K562 (cell line): ENCODE data around the gene ILK. TPM values are rescaled to one million over a fixed set of nuclear protein-coding genes. Genes with fewer than 3 reads are reported as not detected.

Experiments
- ATAC-seq: fragments of 200-7000 bp; cut with Tn5 transposase; 3 replicates; pipeline ENCODE4 v1.9.1; 2020; ENCODE audit warnings: moderate library complexity
- BruUV-seq: library from RNA; stranded (reverse); fragments of 400-500 nt; replicated peaks from 2 replicates; lab custom pipeline; 2021; lab: Mats Ljungman, UMichigan
- CTCF ChIA-PET: fragments of 300-600 bp; formaldehyde crosslinking; extraction: SDS; loops from one replicate; lab custom pipeline; 2021; ENCODE audit warnings: low intra/inter-chr PET ratio; lab: Yijun Ruan, JAX
- POLR2A ChIA-PET: fragments of 300-600, 350-650 bp; sonication (Branson Sonifier 250); formaldehyde crosslinking; extraction: SDS; loops from one replicate; lab custom pipeline; 2021; ENCODE audit warnings: antibody characterized with exemption, inconsistent platforms; lab: Yijun Ruan, JAX
- DNase-seq, 4 experiments: peaks; one replicate each; pipeline versions ENCODE4 v3.0.0 to v3.0.0-alpha.2; 2011 to 2018; ENCODE audit warnings: low spot score in 3 of 4, mixed read lengths in 3 of 4; ENCODE audit errors: extremely low read depth in 1 of 4
- FAIRE-seq: peaks from 2 replicates; lab custom pipeline; 2011; peaks lifted over from hg19 to GRCh38; lab: Jason Lieb, UNC
- H2AFZ ChIP-seq: 2 replicates; pipeline ENCODE4 v1.6.0; 2011; ENCODE audit warnings: low read depth, low read length, control low read depth, inconsistent platforms
- H3K27ac ChIP-seq: fragments of 200-600 bp; 3 replicates; pipeline ENCODE4 v1.8.0; 2011; ENCODE audit warnings: low read depth, mild to moderate bottlenecking, control low read depth, inconsistent platforms, low read length, moderate library complexity, mixed read lengths; ENCODE audit errors: extremely low read depth
- H3K27me3 ChIP-seq, 2 experiments: fragments of 300-600 bp in 1 of 2; 2 replicates in 1 of 2; 3 replicates in 1 of 2; pipeline versions ENCODE4 v1.6.0 to v1.8.0; 2011; ENCODE audit warnings: inconsistent platforms in 2 of 2, low read length in 2 of 2, mild to moderate bottlenecking in 1 of 2, mixed read lengths in 1 of 2, moderate library complexity in 1 of 2; ENCODE audit not compliant: control insufficient read depth in 2 of 2, insufficient read depth in 2 of 2
- H3K36me3 ChIP-seq: fragments of 300-600 bp; 3 replicates; pipeline ENCODE4 v1.8.0; 2011; ENCODE audit warnings: mild to moderate bottlenecking, low read length, inconsistent platforms; ENCODE audit not compliant: control insufficient read depth, insufficient read depth
- H3K4me1 ChIP-seq, 2 experiments: fragments of 200-600 bp in 1 of 2; replicated peaks in 1 of 2; 2 replicates in 1 of 2; 3 replicates in 1 of 2; pipeline versions ENCODE4 v1.5.1 to v1.8.0; 2011; ENCODE audit warnings: inconsistent platforms in 2 of 2, low read length in 2 of 2, mild to moderate bottlenecking in 1 of 2, mixed read lengths in 1 of 2, moderate library complexity in 1 of 2; ENCODE audit not compliant: control insufficient read depth in 2 of 2, insufficient read depth in 2 of 2
- H3K4me2 ChIP-seq: 2 replicates; pipeline ENCODE4 v1.6.1; 2011; ENCODE audit warnings: low read length, control low read depth, inconsistent platforms, mixed read lengths; ENCODE audit not compliant: insufficient read depth
- H3K4me3 ChIP-seq: fragments of 200-600 bp; sonication (generic), shearing (Covaris generic); 2 replicates; pipeline ENCODE4 v1.5.1; 2016; ENCODE audit warnings: control low read depth, inconsistent platforms
- H3K79me2 ChIP-seq: fragments of 200-600 bp; 3 replicates; pipeline ENCODE4 v1.8.0; 2011; ENCODE audit warnings: low read length, inconsistent platforms; ENCODE audit not compliant: control insufficient read depth, insufficient read depth
- H3K9ac ChIP-seq, 2 experiments: 2 replicates each; pipeline versions ENCODE4 v1.6.0 to v1.6.1; 2011; ENCODE audit warnings: low read depth in 2 of 2, low read length in 2 of 2, control low read depth in 1 of 2, inconsistent platforms in 1 of 2, mild to moderate bottlenecking in 1 of 2, mixed read lengths in 1 of 2; ENCODE audit not compliant: insufficient read depth in 1 of 2
- H3K9me1 ChIP-seq: one replicate; pipeline ENCODE4 v1.6.0; 2011; ENCODE audit warnings: inconsistent platforms, mild to moderate bottlenecking, low read length, moderate library complexity; ENCODE audit not compliant: control insufficient read depth, insufficient read depth
- H3K9me3 ChIP-seq: replicated peaks from 2 replicates; pipeline ENCODE4 v1.5.1; 2011; ENCODE audit warnings: low read depth, low read length, inconsistent platforms; ENCODE audit not compliant: control insufficient read depth, insufficient read depth
- H4K20me1 ChIP-seq: replicated peaks from 2 replicates; pipeline ENCODE4 v1.6.1; 2011; ENCODE audit warnings: low read length, inconsistent platforms, mixed read lengths; ENCODE audit not compliant: control insufficient read depth, insufficient read depth
- CREM ChIP-seq: IDR thresholded peaks from 2 replicates; pipeline ENCODE4 v1.6.1; 2014; ENCODE audit warnings: antibody characterized with exemption, low read depth
- ELF2 ChIP-seq: fragments of 250-450 bp; sonication (Bioruptor Pico); IDR thresholded peaks from 2 replicates; pipeline ENCODE4 v1.5.0; 2021; ENCODE audit warnings: mild to moderate bottlenecking
- HDAC1 ChIP-seq, 2 experiments: fragments of 450-650 bp; IDR thresholded peaks; 2 replicates each; pipeline ENCODE4 v1.6.1; 2016 to 2017; ENCODE audit warnings: inconsistent platforms in 1 of 2, mild to moderate bottlenecking in 1 of 2, moderate library complexity in 1 of 2
- HIVEP1 ChIP-seq: fragments of 250-450 bp; sonication (Bioruptor Pico); IDR thresholded peaks from 2 replicates; pipeline ENCODE4 v1.4.0; 2020; ENCODE audit warnings: mild to moderate bottlenecking
- PML ChIP-seq: IDR thresholded peaks from 2 replicates; pipeline ENCODE4 v1.6.1; 2012; ENCODE audit warnings: low read length, inconsistent platforms
- POLR2AphosphoS2 ChIP-seq: IDR thresholded peaks from 2 replicates; pipeline ENCODE4 v1.6.1; 2012; ENCODE audit warnings: low read length, improper control_type of control experiment
- POLR2B ChIP-seq: fragments of 450-650 bp; IDR thresholded peaks from 2 replicates; pipeline ENCODE4 v1.6.1; 2018; ENCODE audit warnings: low read depth; ENCODE audit not compliant: partially characterized antibody
- PURB ChIP-seq: sonication (generic); formaldehyde crosslinking; IDR thresholded peaks from 2 replicates; pipeline ENCODE4 v1.9.0; 2021; ENCODE audit warnings: low read depth, mild to moderate bottlenecking, missing genetic modification reagents
- SIN3A ChIP-seq, 2 experiments: fragments of 150-350 bp in 1 of 2; IDR thresholded peaks; 2 replicates each; pipeline ENCODE4 v1.6.1; 2011 to 2016; ENCODE audit warnings: borderline replicate concordance in 2 of 2, low read depth in 2 of 2, low read length in 2 of 2, mild to moderate bottlenecking in 2 of 2, moderate library complexity in 2 of 2; ENCODE audit not compliant: control insufficient read depth in 1 of 2
- SMC3 ChIP-seq: conservative IDR thresholded peaks from 2 replicates; pipeline ENCODE4 v1.6.1; 2011; ENCODE audit warnings: low read depth, low read length, improper control_type of control experiment; ENCODE audit not compliant: insufficient read depth
- ZNF511 ChIP-seq: sonication (generic); formaldehyde crosslinking; IDR thresholded peaks from 2 replicates; pipeline ENCODE4 v1.8.0; 2022; ENCODE audit warnings: mild to moderate bottlenecking, missing genetic modification reagents
- whole genome bisulfite sequencing: fragments of 100-300 bp; shearing (Covaris generic); methylation state at CpG from one replicate; pipeline ENCODE4 v1.1.6; 2016; ENCODE audit warnings: low coverage, mixed read lengths; ENCODE audit not compliant: insufficient coverage; ENCODE audit errors: missing lambda C conversion rate; 5-methylcytosine and 5-hydroxymethylcytosine counted together
- in situ Hi-C: fragments of 300-500 bp; cut with MboI; formaldehyde crosslinking; loops from 4 replicates; pipeline ENCODE4 v1.15.0; 2018; ENCODE audit warnings: inconsistent platforms, mixed read lengths
- intact Hi-C: fragments of 100-400 bp; cut with micrococcal nuclease; formaldehyde crosslinking; loops from 2 replicates; pipeline ENCODE4 v1.14.2; 2022
- polyA plus RNA-seq, 8 experiments: library from polyadenylated mRNA; depleted of rRNA in 4 of 8; stranded (reverse) in 5 of 8; unstranded in 3 of 8; fragments of >200 nt; fragmentation: Nextera tagmentation in 2 of 8; fragmentation: Illumina TruSeq in 1 of 8; extraction: Ambion mirVana in 2 of 8; extraction: Trizol in 1 of 8; gene quantifications; 2 replicates each; pipeline versions ENCODE4 v1.2.1 to v1.2.3, GENCODE V29; 2011 to 2014; ENCODE audit warnings: inconsistent platforms in 1 of 8, missing spikeins in 1 of 8
- total RNA-seq, 7 experiments: library from RNA; depleted of rRNA in 6 of 7; stranded (reverse); fragments of >200 nt in 6 of 7; fragmentation: Illumina TruSeq in 2 of 7; extraction: Trizol in 2 of 7; gene quantifications; 2 replicates each; pipeline versions ENCODE4 v1.2.1 to v1.2.3, GENCODE V29; 2011 to 2021; ENCODE audit warnings: low replicate concordance in 1 of 7

ILK gene
- total and polyA plus RNA-seq, 9 of the 15 experiments (the other 6 are each of a cell fraction or from before 2014, with no cell fraction given) = 43.3 to 95.9 (median 58.9) TPM

DNA sequence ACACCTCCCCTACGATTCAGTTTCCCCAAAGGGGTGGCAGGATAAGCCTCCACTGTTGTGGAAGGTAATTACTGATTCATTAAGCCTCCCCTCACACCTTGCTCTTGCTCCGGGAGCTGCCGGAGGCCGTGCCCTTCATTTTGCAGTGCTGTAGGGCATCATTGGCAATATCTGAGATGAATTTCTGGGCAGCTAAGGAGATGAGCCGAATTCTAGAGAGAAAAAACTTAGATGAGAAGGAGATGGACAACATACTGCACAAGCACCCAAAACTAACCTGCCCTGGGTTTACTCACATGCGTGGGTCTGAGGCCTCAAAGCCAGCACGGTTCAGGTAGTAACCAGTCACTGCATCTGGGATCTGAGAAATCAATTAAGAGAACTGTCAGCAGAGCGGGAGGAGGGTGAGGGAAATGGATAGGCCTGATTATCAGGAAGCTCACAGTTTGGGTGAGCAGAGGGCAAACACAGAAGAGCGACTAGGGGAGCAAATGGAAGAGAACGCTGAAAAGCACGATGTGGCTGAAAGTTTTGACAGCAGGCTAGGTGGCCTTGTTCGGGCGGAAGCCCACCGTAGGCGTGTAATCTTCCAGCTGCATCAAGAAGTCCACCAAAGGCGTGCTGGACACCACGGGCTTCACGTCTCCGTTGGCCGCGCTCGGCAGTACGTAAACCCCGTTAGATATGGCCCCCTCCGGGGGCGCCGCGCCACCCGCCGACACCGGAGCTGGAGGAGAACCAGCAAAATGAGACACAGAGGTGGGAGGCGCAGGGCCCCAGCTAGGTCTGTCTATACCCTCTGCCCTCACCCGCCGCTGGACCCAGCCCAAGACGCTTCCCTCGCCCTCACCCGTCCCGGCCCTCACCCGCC, 7.8 kb downstream of the ILK start:
- Histone ChIP-seq H3K27ac (peak overlapping the region; percentile 96), H2AFZ (0 out of 2 replicates have a peak overlapping the region, but pooled peaks have one; percentile 98), H3K9me1 (no peaks in the 10 kb centered on the region), H3K4me2 (peak overlapping the region; percentile 99), H3K9ac (peak overlapping the region; percentile 92 to 97), H3K4me1 (peaks cover 30 to 33% of the 10 kb centered on the region in 2 experiments), H3K27me3 (no peaks in the 10 kb centered on the region), H3K4me3 (peak overlapping the region; percentile 81), H4K20me1 (no peaks in the 10 kb centered on the region), H3K9me3 (no peaks in the 10 kb centered on the region), H3K79me2 (peaks cover 36% of the 10 kb centered on the region), H3K36me3 (peaks cover 64% of the 10 kb centered on the region)
- 12% methylated on average over 31 of the region's 39 CpGs for WGBS
- ChIA-PET POLR2A (interaction anchor here (0.6 to 2.1 kb wide), 16 partner anchors 10 to 667 kb away, joined by 3 to 12 read pairs (median 3); partner anchors contain the start of gene MRPL17), CTCF (no interaction called here)
- intact Hi-C loops = no loop called here
- no TSS peak for BruUV-seq
- peak; percentile 11 for ATAC-seq
- peak in 2 of 4 experiments; percentile 32 to 45 for DNase-seq
- peak; percentile 67 for FAIRE-seq
- in situ Hi-C loops = no loop called here
- TF ChIP-seq PURB (CRISPR knock-in tag) = no peak
- TF ChIP-seq POLR2AphosphoS2 = peak; percentile 53; the same call in 1 of the 2 replicates
- 0 out of 2 replicates have a peak, but pooled peaks have one; percentile 11 for TF ChIP-seq ZNF511
- 0 out of 4 replicates have a peak, but pooled peaks of 1 of the 2 experiments have one; percentile 8 for TF ChIP-seq SIN3A (IDR thresholded peaks at IDR 0.05; ENCODE audit: borderline replicate concordance in 2 of 2, control insufficient read depth in 1 of 2, low read depth in 2 of 2, low read length in 2 of 2)
- peak; percentile 67 for TF ChIP-seq POLR2B
- 0 out of 2 replicates have a peak, but pooled peaks have one; percentile 13 for TF ChIP-seq ELF2 (CRISPR knock-in tag)
- TF ChIP-seq PML = 0 out of 2 replicates have a peak, but pooled peaks have one; percentile 19
- no peak for TF ChIP-seq SMC3
- peak in 1 of 2 experiments; percentile 10; a peak in 1 of 4 replicates for TF ChIP-seq HDAC1 (IDR thresholded peaks at IDR 0.05)
- TF ChIP-seq HIVEP1 (CRISPR knock-in tag) = no peak
- 0 out of 2 replicates have a peak, but pooled peaks have one; percentile 20 for TF ChIP-seq CREM
